A673 (cell line): ENCODE data around the gene HPCAL4.

Experiments used
- CTCF ChIP-seq: fragments of 300-800, 200-600 bp; sonication (generic); conservative IDR thresholded peaks from 2 replicates; pipeline ENCODE4 v1.5.1; 2017; ENCODE audit warnings: low read depth, mild to moderate bottlenecking, antibody characterized with exemption, low read length, moderate library complexity, mixed read lengths
- EZH2 ChIP-seq: fragments of 200-600 bp; sonication (generic); IDR thresholded peaks from 2 replicates; pipeline ENCODE4 v1.6.1; 2017; ENCODE audit warnings: borderline replicate concordance, low read depth, mild to moderate bottlenecking, mixed read lengths, antibody characterized with exemption, low read length; ENCODE audit not compliant: poor library complexity, severe bottlenecking

DNA sequence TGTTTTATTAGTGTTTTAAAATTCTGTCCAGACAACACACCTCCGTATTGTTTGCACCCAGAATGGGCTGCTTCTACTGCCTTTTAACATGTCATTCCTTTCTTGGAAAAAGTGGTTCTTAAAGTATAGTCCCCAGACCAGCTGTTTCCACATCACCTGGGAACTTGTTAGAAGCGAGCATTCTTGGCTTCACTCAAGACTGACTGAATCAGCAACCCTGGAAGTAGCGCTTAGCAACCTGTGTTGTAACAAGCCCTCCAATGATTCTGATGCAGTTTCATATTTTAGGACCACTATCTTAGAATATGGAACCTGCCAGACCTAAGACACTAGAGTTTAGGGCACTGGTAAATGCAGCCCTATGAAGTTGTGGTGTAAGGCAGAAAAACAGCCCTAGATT lies 41.5 kb upstream of the HPCAL4 start:
- TF ChIP-seq CTCF (no peak), EZH2 (no peak)
